GM19372 (cell line): ENCODE measurements around the gene KLF9.
A peak's percentile ranks its signal among the peaks of the same experiment; 100 is the strongest.

Experiments
- ATAC-seq: cut with Tn5 transposase; IDR thresholded peaks from one replicate; pipeline ENCODE4 v1.9.1; 2021; ENCODE audit warnings: mild to moderate bottlenecking, low read depth, moderate library complexity; ENCODE audit not compliant: unreplicated experiment

The KLF9 gene

DNA sequence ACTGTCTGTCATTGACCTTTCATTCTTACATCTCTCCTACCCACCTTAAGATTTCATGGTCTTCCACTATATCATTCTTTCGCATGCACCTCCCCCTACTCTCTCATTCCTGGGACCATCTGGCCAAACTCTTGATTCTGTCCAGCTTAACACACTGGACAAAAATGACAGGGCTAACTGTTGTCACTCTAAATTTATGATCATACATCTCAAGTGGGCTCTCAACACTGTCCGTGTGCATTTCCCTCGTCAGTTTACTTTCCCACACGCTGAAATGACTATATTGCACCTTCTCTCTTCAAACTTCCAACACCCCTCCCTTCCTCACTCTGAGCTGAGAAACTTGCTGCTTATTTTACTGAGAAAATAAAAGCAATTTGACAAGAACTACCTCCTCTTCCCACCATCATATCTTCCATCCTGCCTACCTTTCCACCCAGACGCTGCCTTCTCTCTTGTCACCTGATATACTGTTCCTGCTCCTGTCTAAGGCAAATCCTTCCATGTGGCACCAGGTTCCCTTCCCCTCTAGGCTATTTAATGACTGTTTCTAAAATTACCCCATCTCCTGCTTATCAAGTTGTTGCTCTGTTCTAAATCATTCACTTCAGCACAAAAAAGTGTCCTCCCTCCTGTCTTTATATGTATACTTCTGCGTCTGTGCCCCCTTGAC is 8.1 kb upstream of the KLF9 start:
- no peak for ATAC-seq

DNA sequence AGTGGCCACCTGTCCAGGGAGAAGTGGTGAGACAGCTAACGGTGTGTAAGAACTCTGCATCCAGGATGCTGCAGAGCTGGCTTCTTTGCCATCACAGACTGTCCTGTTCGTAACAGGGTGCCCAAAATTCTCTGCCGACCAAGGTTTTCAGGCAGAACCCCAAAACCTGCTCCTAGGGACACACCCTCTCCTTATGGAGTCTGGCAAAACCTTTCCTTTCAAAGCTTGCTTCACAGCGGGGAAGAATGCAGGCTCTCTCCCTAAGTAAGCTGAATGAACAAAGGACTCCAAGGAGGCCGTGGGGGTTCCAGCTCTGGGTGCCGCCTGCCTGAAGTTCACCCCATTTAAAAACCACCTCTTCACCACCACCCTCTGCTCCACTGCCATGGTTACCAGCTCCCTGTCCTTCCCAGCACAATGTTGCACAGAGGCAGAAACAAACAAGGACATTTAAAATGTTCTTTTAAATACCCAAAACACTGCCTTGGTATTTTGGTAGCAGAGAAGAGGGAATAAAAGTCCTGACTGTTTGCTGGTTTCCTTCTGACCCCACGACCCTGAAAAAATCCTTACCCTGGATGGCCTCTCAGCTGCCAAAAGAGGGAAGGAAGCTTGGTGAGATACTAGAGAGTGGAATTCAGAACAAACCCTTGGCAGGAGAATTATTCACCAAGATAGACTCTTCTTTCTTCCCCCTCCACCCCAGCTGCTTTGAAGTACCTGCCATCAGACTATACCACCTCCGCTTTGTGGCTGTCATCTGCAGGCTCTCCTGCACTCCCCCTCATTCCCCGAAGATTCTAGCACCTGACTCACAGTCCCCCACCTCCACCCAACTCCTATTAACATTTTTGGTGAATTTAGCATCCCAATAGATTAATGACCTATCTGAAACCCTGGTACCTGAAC is 7.1 kb upstream of the KLF9 start:
- ATAC-seq = no peak

DNA sequence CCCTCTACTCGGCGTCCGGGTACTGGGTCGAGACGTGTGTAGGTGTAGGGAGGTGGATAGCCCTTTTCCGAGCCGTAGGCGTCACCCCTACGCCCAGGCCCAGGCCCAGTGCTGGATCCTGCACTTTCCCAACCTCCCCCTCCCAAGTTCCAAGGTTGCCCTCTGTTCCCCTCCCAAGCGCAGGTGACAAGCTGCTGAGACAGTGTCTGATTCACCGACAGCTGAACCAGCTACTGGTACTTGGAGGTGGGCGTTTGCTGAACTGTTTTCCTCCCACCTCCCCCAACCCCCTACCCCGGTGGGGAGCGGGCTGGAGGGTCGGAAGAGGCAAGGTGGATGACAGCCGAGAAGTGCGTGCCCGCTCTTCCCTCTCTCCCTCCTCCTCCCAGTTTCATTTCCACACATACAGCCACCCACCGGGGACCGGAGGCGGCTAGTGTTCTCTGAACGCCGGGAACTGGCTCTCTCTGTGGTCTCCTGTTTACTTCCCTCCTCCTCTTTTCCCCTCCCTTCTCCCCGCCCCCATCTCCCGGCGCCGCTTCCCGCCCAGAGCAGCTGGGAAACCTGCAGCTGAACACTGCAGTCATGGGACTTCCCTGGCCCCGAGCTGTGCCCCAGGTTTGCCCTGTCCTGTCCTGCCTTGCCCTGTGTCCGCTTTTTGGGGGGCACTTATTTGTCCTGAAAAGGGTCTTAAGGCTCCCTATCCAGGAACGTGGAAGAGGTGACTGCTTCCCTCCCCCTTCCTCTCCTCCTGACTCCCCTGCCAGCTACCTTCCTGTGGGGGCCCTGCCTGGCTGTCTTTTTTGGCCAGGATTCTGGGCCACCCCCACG is 6.2 kb upstream of the KLF9 start:
- ATAC-seq = no peak

DNA sequence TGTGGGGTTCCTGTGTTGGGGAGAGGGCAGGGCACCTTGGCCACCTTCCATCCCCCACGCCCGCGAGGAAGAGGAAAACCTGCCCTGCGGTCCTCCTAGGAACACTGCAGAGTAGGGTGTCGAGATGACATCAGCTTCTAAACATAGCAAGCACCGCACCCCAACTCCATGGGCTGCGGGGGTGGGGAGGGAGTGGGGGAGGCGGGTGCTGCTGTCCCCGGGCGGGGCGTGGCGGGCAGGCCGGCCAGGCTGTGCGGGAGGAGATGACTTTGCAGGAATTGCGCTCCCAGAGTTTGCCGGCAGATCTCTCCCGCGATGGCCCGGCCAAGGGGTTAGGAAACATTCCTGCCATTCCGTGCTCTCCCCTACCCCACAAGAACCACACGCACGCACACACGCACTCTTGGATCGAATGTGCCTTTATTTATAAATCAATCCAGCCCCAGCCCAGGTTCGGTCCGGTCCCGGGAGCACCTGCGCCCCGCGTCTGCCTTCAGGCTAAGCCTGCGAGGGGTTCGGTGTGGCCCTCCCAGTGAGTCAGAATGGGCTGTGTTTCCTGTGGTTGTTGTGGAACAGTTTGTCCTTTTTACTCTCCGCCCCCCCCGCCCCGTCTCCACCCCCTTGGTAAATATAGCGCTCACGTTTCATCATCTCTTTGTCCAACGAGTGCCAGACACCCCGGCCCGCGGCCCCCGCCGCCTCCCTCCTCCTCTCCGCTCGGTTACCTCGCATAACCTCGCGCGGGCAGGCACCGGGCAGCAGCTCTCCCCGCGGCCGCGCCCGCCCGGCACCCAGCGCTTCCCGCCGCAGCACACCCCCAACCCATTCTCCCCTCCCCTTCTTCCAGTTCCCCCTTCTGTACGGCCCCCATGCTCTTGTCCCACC is 5.3 kb upstream of the KLF9 start:
- ATAC-seq = peak; percentile 40

DNA sequence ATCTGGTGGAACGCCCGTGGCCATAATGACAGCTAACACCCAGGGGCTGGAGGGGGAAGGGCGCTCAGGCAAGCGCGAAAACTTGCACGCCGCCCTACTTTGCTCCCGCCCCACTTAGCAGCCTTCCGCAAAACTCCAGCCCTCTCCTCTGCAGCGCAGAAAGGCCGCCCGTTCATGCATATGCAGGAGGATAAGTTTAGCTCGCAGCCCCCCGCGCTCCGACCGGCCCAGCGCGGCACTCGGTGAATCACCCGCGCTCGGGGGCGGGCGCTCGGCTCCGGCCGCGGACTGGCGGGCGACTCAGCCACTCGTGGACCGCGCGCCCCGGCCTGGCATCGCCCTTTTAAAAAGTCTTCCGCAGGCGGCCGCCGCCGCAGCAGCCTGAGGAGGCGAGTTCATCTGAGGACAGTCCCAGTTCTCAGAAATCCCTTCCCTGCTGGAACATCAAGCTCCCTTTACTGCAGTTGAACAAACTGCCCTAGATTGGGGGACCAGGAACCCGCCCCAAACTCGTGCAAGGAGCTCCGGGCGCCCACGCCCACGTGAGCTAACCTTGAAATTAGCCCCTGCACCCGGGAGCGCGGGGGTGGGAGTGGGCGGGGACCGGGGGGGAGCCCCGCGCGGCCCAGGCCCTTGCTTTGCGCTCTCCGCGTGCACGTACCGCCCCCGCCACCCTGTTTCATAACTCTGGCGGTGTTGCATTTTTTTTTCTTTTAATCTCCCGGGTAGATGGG is 4.5 kb upstream of the KLF9 start:
- peak; percentile 51 for ATAC-seq

DNA sequence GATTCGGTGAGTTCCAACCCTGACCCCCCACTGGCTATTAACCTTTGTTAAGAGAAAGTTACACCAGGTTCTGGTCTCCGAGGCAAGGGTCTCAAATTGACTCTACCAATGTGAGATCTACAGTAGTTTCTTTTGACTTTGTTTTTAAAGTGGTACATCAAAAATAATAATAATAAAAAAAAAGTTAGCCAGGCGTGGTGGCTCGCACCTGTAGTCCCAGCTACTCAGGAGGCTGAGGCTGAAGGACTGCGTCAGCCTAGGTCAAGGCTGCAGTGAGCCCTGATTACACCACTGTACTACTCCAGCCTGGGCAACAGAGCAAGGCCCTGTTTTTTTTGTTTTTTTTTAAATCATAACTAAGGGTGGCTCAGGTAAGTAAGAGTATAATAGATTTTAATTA is 1.0 kb upstream of the KLF9 start:
- ATAC-seq = no peak

DNA sequence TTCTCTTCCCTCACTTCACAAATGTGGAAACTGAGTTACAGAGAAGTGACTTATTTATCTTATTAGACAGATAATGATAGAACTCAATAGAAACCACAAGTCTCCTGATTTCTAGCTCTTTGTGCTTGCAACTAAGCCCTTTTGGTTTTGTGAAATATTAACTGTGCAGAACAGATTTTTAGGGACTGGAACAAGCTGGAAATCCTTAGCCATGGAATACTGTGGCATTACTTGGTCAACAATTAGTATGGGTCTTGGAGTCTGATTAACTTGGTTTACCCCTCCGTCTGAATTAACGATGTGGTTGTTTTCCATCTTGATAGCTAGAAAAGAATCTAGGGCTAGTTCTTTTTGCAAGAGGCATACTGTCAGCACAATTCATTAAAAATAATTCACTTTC is 584 bp upstream of the KLF9 start:
- no peak for ATAC-seq

DNA sequence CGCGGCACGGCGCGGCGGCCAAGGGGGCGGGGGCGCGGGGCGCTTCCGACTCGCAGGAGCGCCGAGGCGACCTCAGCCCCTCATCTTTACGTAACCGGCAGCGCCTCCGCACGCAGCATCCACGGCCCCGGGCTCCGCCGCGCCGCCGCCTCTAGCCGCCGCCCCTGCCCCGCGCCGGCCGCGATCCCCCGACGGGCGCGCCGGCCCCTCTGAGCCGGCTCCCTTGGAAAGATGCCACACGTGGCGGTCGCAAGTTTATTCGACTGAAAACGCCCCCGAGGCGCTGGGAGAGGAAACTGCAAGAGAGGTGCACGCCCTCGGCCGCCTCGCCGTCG is 1.0 kb downstream of the KLF9 start:
- peak; percentile 21 for ATAC-seq

DNA sequence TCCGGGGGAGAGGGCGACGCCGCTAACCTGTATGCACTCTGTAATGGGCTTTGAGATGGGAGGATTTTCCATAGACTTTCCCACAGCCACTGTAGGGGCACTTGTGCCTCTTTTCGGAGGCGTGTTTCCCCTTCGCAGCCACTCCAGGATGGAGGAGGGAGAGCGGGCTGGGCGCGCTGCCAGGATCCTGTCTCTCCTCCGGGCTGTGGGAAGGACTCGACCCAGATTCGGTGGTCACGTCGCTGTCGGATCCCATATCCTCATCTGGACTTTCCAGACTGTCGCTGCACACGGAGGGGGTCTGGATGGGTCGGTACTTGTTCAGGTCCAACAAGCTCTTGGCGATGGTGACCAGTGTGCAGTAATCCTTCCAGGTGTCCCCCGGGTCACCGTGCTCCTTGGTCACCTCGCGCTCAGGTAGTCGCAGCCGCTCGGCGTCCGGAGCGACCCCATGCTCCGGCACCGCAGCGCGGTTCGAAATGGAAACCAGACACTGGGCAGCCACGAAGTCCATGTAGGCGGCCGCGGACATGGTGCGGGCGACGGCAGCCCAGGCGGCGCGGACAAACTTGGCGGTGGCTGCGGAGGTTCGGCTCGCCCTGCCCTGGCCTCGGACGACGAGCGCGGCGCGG is 1.5 kb downstream of the KLF9 start:
- no peak for ATAC-seq

DNA sequence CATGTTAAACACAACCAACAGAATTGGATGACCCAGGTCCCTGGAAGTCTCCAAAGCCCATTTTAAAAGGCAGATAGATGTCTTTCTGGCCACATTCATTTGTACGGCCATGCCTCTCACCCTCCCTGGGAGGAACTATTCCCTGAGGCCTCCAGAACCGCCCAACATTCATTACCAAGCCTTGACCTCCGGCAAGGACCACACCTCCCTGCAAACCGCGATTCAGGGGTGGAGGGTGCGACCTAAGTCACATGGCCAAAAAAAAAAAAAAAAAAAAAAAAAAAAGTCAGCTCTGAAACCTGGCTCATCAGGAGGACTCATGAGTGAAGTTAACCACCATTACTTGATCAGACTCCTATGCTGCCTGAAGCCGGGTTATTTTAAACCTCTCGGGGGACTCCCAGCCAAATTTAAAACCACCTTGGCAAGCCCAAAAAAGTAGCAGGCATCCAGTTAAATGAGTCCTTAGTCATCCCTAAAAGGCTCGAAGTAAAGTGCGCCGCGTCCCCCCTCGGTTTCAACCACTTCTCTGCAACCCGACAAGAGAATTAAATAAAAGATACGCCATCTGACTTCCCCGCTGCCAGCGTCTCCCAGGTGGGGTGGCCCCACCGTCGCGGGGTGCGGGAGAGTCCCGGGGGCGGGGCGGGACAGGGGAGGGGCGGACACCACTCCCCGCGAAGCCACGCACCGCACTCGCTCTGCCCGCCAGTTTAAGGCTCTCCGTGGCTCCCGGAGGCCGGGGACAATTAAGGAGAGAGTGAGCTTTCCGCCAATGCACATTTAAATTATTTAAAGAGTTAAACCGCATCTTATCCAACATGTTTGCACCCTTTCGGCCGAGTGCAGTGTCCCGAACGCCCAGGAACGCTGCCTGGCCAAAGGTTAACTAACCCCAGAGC is 2.3 kb downstream of the KLF9 start:
- peak; percentile 23 for ATAC-seq

DNA sequence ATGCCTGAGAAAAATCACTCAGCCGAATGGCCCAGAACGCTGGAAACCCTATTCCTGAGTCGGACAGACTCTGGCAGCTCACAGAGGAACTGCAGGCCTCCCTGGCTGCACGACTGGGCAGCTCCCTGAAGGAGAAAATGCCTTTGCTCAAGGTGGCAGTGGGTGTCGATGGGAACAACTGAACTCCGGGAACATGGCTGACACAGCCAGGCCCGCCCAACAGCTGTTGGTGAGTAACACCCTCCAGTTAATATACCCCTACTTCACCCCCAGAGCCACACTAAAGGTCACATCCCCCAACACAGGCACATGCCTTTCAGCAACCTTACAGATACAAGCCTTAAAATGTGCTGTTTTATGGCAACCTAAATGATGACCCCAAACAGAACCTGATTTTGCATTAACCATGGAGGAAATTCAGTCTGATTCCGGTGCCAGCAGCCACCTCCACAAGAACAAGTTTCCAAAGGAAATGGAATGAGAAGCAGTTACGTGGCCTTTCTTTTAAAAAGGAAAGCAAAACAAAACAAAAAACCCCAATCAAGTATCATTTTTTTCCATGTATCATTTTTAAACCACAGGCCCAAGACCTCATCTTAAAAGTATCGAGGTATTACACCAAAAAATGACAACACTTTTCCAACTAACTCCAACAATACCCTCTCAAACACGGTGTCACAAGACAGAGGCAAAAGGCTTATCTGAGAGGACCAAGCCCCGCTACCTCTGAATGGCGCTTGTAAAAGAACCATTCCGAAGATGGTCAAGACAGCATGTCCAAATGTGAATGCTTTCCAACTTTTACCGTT is 3.1 kb downstream of the KLF9 start:
- ATAC-seq = no peak

DNA sequence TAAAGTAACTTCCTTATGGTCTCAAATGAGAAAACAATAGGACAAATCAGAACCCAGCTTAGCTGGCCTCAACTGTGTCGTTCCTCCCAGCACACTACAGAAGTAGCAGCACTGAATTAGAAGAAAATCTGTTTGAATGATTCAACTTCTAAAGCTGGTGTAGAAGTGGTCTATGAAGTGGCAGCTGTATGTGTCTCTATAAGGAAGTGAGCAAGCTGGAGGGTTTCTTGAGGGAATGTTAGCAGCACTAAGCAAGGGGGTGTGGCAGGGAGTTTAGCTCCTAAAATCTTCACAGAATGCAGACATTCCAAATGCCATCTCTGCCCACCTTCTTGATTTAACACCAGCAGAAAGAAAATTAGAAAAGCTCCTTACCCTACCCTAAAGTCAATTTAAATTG is 4.1 kb downstream of the KLF9 start:
- ATAC-seq = no peak

DNA sequence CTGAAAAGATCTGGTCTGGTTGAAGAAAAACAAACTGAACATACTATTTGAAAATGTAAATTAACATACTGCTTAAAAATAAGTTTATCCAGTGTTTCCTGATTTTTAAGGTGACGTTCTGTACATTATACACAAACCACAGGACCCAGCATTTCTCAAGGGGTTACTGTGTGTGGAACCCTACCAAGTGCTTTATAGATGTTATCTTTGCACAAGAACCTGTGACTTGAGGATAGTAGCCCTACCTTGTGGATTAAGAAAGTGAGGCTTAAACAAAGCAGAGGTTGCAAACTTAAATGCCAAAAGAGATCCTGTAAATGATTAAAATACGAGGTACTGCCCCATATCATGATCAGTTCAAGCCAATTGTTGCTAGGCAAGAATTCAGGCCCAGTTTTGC is 4.7 kb downstream of the KLF9 start:
- ATAC-seq = no peak

DNA sequence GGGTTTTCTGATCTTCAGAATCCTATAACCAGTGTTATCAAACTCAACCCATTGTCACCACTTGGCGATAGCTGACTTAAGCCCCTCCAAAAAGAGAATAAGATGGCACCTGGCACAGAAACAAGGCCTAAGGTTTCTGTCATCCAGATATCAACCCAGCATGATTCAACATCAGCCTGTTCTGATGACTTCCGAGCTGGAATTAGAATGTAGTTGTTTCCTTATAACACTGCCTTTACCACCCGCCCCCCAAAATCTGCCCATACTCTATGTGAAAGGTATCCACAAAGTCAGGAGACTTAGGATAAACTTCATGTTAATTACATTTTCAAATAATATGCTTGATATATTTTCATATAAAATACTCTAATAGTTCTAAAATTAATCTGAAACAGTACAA is 5.2 kb downstream of the KLF9 start:
- ATAC-seq = no peak

DNA sequence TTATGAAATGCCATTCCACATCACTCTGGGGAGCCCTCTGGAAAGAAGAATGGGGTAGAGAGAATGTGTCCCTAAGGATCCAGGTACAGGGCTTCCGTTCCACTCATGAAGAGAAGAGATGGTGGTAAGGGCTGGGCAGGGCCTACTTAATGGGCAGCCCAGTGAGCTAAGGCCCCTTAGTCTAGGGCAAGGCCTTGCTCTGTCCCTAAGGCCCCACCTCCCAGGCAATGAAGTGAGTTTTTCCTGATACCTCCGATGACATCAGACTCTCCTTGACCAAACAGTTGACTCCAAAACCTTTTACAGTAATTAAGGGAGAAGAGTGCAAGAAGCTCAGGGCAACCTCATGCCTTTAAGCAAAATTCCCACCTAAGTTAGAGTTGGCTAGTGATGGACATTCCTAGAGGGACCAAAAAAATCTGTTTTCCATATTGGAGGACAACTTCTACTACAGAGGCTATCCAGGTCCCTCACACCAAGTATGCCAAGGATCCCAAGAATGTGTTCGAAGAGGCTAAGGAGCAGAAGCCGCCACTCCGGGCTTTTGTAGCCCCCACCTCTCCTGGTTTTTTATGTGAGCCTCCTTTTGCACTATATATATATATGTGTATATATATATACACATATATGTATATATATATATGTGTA is 5.9 kb downstream of the KLF9 start:
- no peak for ATAC-seq

DNA sequence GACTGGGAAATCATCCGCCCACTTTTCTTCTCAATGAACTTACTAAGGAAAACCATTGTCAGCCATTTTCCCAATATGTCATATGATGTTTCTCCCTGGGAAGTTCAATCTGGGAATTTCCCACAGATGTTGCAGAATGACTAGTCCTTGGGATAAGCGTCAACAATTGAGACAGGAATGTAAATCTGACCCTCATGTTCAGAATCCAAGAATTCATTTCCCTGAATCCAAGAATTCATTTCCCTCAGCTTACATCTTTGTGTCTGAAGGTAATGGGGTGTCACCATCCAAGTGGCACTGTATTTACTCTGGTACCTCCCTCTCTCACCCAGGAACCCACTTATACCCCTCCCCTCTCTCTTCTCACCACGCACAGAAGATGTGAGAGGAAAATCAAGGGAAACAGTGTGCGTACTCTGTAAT is 7.4 kb downstream of the KLF9 start:
- ATAC-seq = no peak

DNA sequence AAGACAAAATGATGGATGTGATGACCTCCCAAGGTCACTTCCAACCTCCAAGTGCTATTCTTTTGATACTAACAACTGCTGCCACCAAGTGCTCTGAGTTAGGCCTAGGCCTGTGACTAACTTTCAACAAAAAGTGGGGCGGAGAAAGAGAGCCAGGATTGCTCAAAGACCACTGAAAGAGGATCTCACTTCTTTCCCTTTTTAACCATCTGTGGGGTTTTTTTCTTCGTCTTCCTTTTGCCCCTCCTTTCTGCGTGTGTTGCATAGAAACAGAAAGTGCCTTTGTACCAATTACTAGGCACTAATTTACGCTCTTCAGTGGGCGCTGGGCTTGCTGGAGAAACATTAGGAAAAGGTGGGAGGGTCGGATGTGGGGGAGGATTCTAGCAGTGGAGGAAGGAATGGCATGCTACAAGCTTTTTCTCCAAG is 8.0 kb downstream of the KLF9 start:
- ATAC-seq = peak; percentile 68
